ENCODE data around the gene ZDHHC14.
"Not testable (repeated sequence)": the region's sequence is repeated elsewhere in the genome, so short reads cannot be mapped to it uniquely, and the experiment has no call there.

ZDHHC14 gene

DNA sequence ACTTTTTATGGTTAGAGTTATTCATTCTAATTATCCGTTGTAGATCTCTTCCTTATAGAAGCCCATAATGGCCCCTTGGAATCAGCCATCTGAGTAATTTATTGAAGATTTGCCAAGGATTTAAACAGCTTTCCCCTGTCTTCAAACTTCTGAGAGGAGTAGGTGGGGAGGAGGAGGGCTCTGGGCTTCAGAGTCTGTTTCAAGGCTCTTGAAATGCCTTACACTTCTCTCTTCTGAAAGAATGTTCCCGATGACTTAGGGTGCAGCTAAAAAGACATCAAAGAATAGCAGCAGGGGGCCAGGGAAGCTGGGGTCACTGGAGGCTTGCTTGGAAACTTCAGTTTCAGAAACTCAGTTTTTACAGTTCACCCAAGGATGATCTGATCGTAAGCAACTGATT lies 165.3 kb downstream of the ZDHHC14 start:
- DNase-seq (ENCODE audit: insufficient read length, low spot score) (no peak), FAIRE-seq (no peak)

DNA sequence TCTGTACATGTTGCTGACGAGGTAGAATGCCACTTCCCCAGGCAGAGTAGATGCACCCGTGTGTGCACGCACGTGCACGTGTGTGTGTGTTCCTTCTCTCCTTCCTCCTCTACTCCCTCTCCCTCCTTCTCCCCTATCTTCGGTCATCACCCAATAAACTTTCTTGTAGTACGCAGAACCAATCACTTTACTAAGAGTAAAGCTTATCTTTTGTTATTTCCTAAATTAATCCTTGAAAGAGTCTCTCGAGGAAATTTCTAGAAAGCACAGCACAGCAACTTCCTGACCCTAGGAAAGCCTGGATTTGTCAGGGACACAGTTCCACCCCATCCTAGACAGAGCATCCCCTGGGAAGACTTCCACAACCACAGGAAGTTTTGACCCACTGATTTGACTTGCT lies 166.1 kb downstream of the ZDHHC14 start:
- no peak for DNase-seq (ENCODE audit: insufficient read length, low spot score)
- FAIRE-seq, result no peak

DNA sequence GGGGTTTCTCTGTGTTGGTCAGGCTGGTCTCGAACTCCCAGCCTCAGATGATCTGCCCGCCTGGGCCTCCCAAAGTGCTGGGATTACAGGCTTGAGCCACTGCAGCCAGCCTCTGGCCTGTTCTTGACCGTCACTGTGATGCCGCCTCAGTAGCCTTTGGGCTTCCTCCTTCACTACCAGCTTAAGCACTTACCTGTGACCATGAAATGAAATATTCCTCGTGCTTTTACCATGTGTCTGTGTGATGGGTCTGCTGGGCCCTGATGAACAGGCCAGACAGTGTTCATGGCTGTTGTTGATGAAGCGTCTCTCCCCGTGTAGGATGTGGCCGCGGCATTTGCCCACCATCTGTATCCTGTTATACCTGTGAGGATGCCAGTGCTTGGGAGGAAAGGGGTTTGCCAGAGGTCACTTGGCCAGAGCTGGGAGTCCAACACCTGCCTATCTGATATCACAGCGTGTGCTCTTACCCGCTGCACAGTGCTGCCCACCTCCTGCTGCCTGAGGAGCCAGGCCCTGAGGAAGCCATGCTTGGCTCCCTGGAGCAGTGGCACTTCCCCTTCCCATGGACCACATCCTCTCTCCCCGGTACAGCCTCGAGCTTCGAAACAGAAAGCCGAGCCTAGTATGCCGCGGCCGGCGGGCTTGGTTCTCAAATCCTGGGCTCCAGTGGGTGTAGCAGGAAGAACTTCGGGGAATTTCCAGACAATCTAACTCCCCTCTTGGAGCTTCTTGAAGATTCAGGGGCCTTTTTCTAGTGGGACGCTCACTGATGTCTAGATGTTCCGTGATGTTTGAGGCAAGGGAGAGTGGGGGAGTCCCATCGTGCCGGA lies 167.9 kb downstream of the ZDHHC14 start:
- DNase-seq (ENCODE audit: insufficient read length, low spot score) (no peak), FAIRE-seq (peak; percentile 58)

DNA sequence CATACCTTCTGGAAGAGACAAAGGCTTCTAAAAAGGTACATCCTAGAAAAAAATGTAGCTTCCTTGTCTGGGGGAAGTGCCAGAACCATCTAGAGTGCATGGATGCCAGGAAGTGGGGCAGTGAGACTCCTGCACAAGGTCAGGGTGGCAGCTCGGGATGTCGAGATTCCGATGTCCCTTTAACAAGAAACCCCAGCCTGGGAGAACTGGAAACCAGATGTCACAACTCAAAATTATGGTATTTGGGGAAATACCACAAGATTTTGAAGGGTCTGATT lies 168.4 kb downstream of the ZDHHC14 start:
- FAIRE-seq, result no peak

DNA sequence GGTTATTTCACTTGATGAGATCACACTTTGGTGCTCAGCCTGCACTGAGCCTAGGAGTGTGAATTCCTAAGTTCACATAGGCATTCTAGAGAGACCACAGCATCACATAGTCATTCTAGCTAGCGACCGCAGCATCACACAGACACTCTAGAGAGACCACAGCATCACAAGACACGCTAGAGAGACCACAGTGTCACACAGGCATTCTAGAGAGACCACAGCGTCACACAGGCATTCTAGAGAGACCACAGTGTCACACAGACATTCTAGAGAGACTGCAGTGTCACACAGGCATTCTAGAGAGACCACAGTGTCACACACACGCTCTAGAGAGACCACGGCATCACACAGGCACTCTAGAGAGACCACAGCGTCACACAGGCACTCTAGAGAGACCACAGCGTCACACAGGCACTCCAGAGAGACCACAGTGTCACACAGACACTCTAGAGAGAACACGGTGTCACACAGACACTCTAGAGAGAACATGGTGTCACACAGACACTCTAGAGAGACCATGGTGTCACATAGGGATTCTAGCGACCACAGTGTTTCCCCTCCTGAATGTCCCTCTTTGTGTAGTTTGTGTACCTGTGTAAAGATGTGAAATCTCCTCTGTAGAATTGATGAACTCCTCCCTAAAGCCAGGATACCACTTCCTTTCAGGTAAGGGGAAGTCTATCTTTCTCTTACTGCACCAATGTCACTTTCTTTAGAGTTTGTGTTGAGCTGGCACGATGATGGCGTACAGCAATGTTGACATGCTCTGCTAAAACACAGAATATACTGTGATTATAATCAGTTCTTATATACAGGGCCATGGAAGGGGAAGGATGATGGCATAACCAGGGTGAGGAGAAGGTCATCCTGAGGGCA lies 169.4 kb downstream of the ZDHHC14 start:
- DNase-seq (ENCODE audit: insufficient read length, low spot score) (no peak), FAIRE-seq (peak; percentile 89)

More for the DNA sequence above, 168.4 kb downstream of the ZDHHC14 start:
- no peak for DNase-seq (ENCODE audit: insufficient read length, low spot score)

DNA sequence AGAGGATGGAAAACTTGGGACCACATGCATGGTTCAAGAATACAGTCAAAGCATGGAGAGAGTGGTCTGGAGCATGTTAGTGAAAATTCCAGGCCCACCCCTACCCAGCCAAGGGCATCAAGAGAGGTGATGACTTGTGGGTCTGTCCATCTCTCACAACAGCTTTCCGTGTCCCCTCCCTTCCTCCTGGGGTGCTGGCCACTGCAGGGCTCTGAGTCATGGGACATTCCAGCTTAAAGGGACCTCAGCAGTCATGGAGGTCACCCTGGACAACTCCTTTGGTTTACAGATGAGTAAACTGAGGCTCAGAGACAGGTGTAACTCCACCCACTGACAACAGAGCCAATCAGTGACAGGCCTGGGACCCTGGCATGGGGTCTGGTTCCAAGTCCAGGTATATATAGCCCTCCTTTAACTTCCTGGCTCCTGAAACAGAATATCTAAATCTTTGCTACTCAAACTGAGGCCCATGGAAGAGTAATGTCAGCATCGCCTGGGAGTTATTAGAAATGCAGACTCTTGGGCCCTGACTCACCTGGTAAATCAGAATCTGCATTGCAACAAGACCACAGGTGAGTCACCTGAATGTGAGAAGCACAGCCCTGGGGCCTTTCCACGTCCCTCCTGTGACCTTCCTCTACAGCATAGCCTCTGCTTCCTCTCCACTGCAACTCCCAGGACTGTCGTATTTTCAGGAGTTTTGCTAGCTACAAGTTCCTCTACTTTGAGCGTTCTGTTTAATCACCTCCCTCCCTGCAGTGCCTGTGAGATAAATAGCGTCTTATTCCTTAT lies 170.2 kb downstream of the ZDHHC14 start:
- DNase-seq (ENCODE audit: insufficient read length, low spot score) (no peak), FAIRE-seq (no peak)

DNA sequence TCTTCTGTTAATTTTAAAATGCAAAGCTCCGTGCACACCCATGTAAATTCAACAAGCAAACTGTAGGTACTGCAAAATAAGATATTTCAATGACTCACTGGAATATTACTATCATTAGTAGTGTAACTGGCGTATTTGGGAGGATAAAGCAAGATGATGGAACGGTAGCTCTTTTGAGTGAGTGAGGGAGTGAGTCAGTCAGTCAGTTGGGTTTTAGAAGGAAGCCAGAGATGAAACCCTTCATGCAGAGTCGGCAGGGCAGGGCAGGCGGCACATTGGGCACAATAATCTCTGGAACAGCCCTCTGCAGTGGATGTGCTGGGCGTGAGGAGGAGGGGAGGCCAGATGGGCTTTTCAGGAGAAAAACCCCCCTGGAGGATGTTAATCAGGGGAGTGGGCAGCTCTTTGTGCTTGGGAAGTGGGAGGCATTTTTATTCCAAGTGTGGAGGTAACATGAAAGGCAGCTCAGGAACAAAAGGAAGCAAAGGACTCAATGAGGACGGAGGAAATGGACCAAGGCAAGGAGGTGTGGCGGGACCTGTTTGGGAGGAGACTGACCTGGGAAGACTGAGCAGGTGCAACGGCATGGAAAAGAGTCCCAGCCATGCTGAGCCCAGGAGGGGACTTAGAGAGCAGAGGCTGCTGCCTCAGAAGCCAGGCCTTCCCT lies 171.2 kb downstream of the ZDHHC14 start:
- DNase-seq (ENCODE audit: insufficient read length, low spot score) (no peak), FAIRE-seq (no peak)

DNA sequence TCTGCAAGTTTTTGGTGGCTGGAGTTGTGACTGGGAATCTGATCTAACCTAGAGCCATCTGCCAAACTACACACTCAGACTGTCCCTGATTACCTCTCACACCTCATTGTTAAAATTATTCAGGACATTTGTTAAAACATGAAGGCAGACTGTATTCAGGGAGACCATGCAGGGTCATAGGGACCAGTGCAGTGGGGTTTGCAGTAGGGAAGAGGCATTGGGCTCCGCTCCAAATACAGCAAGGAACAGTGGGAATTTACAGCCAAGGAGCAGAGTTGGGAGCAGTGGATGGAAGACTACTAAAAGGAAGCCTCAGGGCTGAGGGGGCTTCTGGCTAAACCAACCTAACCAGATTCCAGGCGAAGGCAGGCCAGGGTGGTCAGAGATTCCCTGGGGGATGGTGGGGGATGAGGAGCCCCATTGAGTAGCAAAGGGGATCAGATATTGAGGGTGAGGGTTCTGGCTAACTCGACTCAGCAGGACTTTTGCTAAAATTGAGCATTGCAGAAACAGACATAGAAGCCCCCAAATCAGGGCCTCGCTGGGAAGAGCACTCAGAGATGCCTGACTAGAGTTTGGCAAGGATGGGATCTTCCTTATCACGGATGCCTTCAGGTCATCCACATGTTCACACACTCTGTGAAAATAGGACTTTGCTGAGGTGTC lies 172.0 kb downstream of the ZDHHC14 start:
- FAIRE-seq, result no peak
- DNase-seq (ENCODE audit: insufficient read length, low spot score), result no peak

DNA sequence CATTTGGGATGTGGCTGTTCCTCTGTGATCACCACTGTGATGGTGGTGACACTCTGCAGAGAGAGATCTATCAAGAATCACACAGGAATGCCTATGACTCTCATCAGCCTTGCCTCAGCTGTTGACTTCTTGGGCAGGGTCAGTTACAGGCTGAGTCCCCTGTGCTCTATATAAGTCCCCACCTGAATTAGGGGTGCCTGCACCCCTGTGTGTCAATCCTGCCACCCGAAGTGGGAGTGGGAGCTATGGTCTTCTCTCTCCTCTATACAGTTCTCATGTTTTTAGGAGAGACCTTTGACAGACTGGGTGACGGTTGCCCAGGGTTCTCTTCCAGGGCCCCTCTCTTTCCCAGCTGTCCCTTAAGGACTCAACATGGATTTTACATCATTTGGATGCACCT lies 173.8 kb downstream of the ZDHHC14 start:
- DNase-seq (ENCODE audit: insufficient read length, low spot score) (no peak), FAIRE-seq (no peak)

DNA sequence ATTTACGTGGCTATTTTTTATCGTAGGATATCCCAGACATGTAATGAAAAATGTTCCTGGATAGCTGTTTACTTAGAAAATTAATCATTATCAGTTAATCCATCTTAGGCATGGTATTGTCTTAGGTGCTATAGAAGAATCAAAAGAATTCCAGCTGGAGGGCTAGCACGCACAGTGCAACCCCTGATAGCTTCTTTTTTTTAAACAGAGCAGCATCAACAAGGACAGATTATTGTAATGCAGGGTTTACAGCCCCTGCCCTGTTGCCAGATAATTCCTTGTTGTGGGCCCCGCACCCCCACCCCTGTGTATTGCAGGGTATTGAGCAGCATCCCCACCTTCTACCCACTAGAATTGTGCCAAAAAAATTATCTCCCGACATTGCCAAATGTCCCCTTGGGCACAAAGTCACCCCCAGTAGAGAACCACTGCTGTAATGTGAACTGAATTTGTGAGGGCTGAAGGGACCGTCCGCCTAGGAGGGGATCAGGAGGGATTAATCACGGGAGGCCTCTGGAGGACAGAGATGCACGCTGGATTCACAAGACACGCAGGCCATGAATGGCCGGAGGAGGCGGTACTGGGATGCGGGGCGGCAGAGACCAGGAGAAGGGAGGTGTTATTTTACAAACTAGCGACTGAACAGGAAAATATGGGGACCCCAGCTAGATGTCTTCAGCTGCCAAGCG lies 174.6 kb downstream of the ZDHHC14 start:
- no peak for FAIRE-seq
- DNase-seq (ENCODE audit: insufficient read length, low spot score), result no peak

DNA sequence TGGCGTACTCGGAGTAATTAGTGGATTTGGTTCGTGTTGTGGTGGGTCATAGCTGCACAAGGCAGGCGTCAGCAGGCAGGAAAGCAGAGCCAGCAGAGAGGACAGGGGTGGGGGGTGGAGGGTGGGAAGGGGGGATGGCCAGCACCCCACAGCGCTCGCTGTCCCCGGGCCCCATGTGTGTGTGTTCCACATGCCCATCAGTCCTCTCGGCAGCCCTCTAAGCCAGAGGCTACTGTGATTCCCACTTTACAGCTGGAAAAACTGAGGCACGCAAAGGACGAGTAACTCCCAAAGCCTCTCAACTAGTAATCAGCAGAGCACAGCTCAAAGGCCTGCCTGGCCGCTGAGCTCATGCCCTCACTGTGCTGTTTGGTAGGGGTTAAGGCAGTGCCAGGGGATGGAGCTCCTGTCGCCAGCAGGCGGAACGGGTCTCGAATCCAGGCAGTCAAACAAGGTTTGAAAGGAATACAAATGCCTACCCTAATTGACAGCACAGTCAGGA lies 175.2 kb downstream of the ZDHHC14 start:
- no peak for DNase-seq (ENCODE audit: insufficient read length, low spot score)
- FAIRE-seq, result no peak

DNA sequence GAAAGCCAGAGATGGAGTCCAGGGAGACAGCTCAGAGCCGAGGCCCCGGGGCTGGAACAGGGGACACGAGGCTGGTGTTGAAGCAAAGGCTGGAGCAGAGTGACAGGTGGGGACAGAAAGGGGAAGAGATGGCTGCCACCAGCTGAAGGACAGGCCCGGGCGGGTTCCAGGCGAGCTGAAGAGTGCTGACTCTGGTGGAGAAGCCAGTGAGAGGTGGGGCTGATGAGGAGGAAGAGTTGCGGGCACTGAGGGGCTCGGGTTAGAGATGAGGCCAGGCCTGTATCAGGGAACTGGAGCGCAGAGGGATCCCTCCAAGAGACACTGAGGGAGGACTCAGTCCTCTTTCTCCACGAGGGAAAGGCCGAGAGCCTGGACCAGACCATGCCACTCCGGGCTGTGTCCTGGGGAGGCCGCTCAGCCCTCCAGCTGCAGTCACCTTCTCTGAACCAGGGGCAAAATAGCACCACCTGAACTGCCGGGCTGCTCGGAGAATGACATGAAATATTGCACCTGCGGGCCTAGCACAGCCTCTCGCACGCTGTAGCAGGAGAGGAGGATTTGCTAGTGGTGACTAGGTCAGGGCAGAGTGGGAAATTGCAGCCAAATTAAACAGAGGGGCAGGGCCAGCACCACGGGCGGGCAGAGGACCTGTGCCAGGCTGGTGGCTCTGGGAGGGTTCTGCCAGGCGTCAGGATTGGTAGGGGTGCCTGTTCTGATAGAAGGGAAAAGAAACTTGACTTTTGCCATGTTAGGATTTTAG lies 175.9 kb downstream of the ZDHHC14 start:
- DNase-seq (ENCODE audit: insufficient read length, low spot score), result no peak
- FAIRE-seq, result peak; percentile 4

DNA sequence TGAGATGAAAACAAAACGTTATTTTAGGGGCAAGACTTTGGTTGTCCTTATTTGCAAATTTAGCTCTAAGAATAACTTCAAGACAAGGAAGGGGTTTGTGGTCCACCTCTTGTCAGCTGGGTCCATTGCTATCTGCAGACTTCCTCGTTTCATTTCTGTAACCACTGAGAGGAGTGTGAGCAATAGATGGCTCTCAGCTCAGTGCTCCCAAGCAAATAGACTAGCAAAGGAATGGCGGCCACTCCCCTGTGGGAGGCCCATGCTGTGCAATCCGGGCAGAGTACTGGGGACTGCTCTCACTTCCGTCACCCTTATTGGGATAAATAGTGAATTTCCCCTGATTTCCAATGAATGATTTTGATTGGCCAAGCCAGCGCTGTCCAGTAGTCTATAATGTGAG lies 176.6 kb downstream of the ZDHHC14 start:
- FAIRE-seq (peak; percentile 99), DNase-seq (ENCODE audit: insufficient read length, low spot score) (no peak)

DNA sequence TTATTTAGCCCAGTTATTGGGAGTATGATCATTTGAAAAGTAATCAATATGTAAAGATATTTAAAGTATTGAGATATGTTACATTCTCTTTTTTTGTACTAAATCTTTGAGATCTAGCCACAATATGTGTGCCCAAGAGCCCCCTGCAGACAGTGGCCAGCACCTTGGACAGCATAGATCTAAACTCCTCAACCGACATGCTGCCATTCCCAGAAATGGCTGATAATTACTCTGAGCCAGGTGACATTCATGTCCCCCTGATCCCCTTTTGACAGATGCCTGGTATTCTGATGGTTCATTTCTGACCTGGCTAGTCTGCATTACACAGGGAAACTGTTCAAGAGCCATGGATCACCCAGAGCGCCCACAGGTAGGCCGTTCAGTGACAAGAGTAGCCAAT lies 177.1 kb downstream of the ZDHHC14 start:
- FAIRE-seq, result peak; percentile 61
- no peak for DNase-seq (ENCODE audit: insufficient read length, low spot score)

DNA sequence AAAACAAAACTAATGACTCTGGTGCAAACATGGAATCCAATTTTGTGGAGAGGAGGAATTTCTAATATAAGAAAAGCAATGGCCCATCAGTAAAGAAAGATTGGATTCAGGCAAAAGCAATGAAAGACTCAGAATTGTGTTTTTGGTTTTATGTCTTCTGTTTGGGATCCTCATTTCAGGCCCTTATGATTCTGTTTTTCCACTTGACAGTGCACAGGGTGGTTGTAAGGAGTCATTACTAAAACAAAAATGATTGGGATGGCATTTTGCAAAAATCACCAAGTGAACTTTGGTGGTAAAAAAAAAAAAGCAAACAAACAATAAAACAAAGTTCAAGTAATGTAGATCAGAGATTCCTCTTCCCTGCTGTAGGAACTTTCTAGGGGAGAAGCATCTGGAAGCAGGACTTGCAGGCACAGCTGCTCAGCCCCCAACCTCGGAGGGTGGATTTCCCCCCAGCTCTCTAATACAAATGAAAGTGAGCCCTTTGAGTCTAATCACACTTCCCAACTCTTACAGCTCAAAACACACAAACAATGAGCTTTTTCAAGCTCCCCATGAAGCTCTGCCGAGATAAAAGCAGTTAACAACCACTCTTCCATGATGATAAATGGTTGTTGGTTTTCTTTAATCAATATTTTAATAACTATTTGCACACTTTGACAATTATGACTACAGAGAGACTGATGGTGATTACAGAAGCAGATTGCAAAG lies 177.7 kb downstream of the ZDHHC14 start:
- DNase-seq (ENCODE audit: insufficient read length, low spot score), result no peak
- peak; percentile 64 for FAIRE-seq

DNA sequence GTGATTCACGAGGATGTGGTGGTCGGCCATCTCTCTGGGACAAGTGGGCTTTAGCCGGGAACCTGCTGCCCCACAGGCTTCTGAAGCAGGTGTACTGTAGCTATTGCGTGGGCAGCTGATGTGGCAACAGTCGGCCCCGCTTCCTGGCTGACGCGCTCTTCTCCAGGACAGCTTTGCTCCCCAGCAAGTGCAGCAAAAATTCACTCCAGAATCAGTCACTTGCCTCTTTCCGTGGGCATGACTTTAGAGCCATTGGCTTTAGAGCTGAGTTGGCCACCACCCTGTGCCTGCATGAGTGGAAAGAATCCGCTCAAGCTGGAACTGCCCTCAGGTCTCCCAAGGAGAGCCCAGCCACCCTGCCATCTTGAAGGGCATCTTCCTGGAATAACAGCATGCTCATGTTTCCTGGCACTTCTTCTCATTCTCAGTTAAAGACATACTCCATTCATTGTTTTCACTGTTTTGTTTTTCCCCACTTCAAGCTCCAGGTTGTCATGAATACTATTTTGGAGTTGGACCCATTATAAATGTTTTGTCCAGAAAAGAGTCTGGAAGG lies 178.3 kb downstream of the ZDHHC14 start:
- DNase-seq (ENCODE audit: insufficient read length, low spot score) (no peak), FAIRE-seq (peak; percentile 44)

DNA sequence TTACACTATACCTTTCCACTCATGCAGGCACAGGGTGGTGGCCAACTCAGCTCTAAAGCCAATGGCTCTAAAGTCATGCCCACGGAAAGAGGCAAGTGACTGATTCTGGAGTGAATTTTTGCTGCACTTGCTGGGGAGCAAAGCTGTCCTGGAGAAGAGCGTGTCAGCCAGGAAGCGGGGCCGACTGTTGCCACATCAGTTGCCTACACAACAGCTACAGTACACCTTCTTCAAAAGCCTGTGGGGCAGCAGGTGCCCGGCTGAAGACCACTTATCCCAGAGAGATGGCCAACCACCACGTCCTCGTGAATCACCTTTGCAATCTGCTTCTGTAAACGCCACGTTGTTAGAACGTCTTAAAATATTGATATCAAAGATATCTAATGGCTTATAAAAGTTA lies 179.1 kb downstream of the ZDHHC14 start:
- FAIRE-seq; DNase-seq (ENCODE audit: insufficient read length, low spot score): not testable (repeated sequence)
